Measurements from ENCODE around the gene CXorf49. TPM values are rescaled to one million over a fixed set of nuclear protein-coding genes. Genes with fewer than 3 reads are reported as not detected.
"Not testable (repeated sequence)": the region's sequence is repeated elsewhere in the genome, so short reads cannot be mapped to it uniquely, and the experiment has no call there.

CXorf49 gene
- total and polyA plus RNA-seq, 2 donors: 0.52 to 2.2 TPM

- H3K9me3 ChIP-seq (ENCODE audit: control insufficient read depth in 2 of 2, insufficient read depth in 1 of 2, low read length in 1 of 2); H3K4me3 ChIP-seq (ENCODE audit: low read length in 2 of 2); DNase-seq (ENCODE audit: low read depth in 6 of 9, low spot score in 9 of 9); H3K27me3 ChIP-seq (ENCODE audit: control insufficient read depth in 2 of 2, insufficient read depth in 1 of 2, low read length in 1 of 2); H3K27ac ChIP-seq (ENCODE audit: low read depth in 1 of 2, low read length in 1 of 2); H3K4me1 ChIP-seq (ENCODE audit: control insufficient read depth in 2 of 2, insufficient read depth in 2 of 2, low read length in 2 of 2); H3K36me3 ChIP-seq (ENCODE audit: control insufficient read depth in 2 of 2, insufficient read depth in 2 of 2, low read length in 1 of 2): not testable (repeated sequence)
- WGBS: 97% methylated on average over 4 of the region's 6 CpGs
Measured at GRCh38 chrX:71677195-71677594, 40.9 kb downstream of the CXorf49 start.

GRCh38 chrX:71676068-71676795, 41.9 kb downstream of the CXorf49 start:
- not testable (repeated sequence) for DNase-seq (ENCODE audit: low read depth in 6 of 9, low spot score in 9 of 9); H3K9me3 ChIP-seq (ENCODE audit: control insufficient read depth in 2 of 2, insufficient read depth in 1 of 2, low read length in 1 of 2); H3K27me3 ChIP-seq (ENCODE audit: control insufficient read depth in 2 of 2, insufficient read depth in 1 of 2, low read length in 1 of 2); H3K36me3 ChIP-seq (ENCODE audit: control insufficient read depth in 2 of 2, insufficient read depth in 2 of 2, low read length in 1 of 2); H3K4me3 ChIP-seq (ENCODE audit: low read length in 2 of 2); H3K27ac ChIP-seq (ENCODE audit: low read depth in 1 of 2, low read length in 1 of 2)
- peaks cover 8 to 13% of the 10 kb centered on the region in 2 donors for H3K4me1 ChIP-seq (ENCODE audit: control insufficient read depth in 2 of 2, insufficient read depth in 2 of 2, low read length in 2 of 2)
- WGBS: 90% methylated on average over 43 of the region's 43 CpGs

- not testable (repeated sequence) for H3K4me3 ChIP-seq (ENCODE audit: low read length in 2 of 2); H3K27me3 ChIP-seq (ENCODE audit: control insufficient read depth in 2 of 2, insufficient read depth in 1 of 2, low read length in 1 of 2); H3K9me3 ChIP-seq (ENCODE audit: control insufficient read depth in 2 of 2, insufficient read depth in 1 of 2, low read length in 1 of 2); H3K36me3 ChIP-seq (ENCODE audit: control insufficient read depth in 2 of 2, insufficient read depth in 2 of 2, low read length in 1 of 2); H3K27ac ChIP-seq (ENCODE audit: low read depth in 1 of 2, low read length in 1 of 2); DNase-seq (ENCODE audit: low read depth in 6 of 9, low spot score in 9 of 9)
- peaks cover 12 to 19% of the 10 kb centered on the region in 2 donors for H3K4me1 ChIP-seq (ENCODE audit: control insufficient read depth in 2 of 2, insufficient read depth in 2 of 2, low read length in 2 of 2)
- 97% methylated on average over 23 of the region's 23 CpGs for WGBS
Measured at GRCh38 chrX:71675636-71676035, 42.4 kb downstream of the CXorf49 start.

GRCh38 chrX:71671938-71672337, 46.1 kb downstream of the CXorf49 start:
- no peak for DNase-seq (ENCODE audit: low read depth in 6 of 9, low spot score in 9 of 9)
- Histone ChIP-seq H3K36me3 (ENCODE audit: control insufficient read depth in 2 of 2, insufficient read depth in 2 of 2, low read length in 1 of 2) (no peaks in the 10 kb centered on the region), H3K4me3 (ENCODE audit: low read length in 2 of 2) (no peak overlapping the region), H3K9me3 (ENCODE audit: control insufficient read depth in 2 of 2, insufficient read depth in 1 of 2, low read length in 1 of 2) (peaks cover 0 to 9% of the 10 kb centered on the region in 2 donors), H3K4me1 (ENCODE audit: control insufficient read depth in 2 of 2, insufficient read depth in 2 of 2, low read length in 2 of 2) (peaks cover 14 to 25% of the 10 kb centered on the region in 2 donors), H3K27ac (ENCODE audit: low read depth in 1 of 2, low read length in 1 of 2) (no peak overlapping the region), H3K27me3 (ENCODE audit: control insufficient read depth in 2 of 2, insufficient read depth in 1 of 2, low read length in 1 of 2) (no peaks in the 10 kb centered on the region)
- WGBS: 96% methylated on average over 11 of the region's 11 CpGs

GRCh38 chrX:71671043-71671780, 46.9 kb downstream of the CXorf49 start:
- DNase-seq (ENCODE audit: low read depth in 6 of 9, low spot score in 9 of 9): peak in 1 of 9 donors; percentile 34
- no peaks in the 10 kb centered on the region for H3K27me3 ChIP-seq (ENCODE audit: control insufficient read depth in 2 of 2, insufficient read depth in 1 of 2, low read length in 1 of 2)
- H3K4me3 ChIP-seq (ENCODE audit: low read length in 2 of 2): no peak overlapping the region
- peak overlapping the region in 1 of 2 donors; percentile 37 for H3K27ac ChIP-seq (ENCODE audit: low read depth in 1 of 2, low read length in 1 of 2)
- no peaks in the 10 kb centered on the region for H3K36me3 ChIP-seq (ENCODE audit: control insufficient read depth in 2 of 2, insufficient read depth in 2 of 2, low read length in 1 of 2)
- peaks cover 14 to 25% of the 10 kb centered on the region in 2 donors for H3K4me1 ChIP-seq (ENCODE audit: control insufficient read depth in 2 of 2, insufficient read depth in 2 of 2, low read length in 2 of 2)
- 8% methylated on average over 12 of the region's 12 CpGs for WGBS
- peaks cover 0 to 5% of the 10 kb centered on the region in 2 donors for H3K9me3 ChIP-seq (ENCODE audit: control insufficient read depth in 2 of 2, insufficient read depth in 1 of 2, low read length in 1 of 2)

- 16% methylated on average over 10 of the region's 10 CpGs for WGBS
- H3K27ac ChIP-seq (ENCODE audit: low read depth in 1 of 2, low read length in 1 of 2); H3K9me3 ChIP-seq (ENCODE audit: control insufficient read depth in 2 of 2, insufficient read depth in 1 of 2, low read length in 1 of 2); H3K27me3 ChIP-seq (ENCODE audit: control insufficient read depth in 2 of 2, insufficient read depth in 1 of 2, low read length in 1 of 2); H3K4me3 ChIP-seq (ENCODE audit: low read length in 2 of 2); H3K36me3 ChIP-seq (ENCODE audit: control insufficient read depth in 2 of 2, insufficient read depth in 2 of 2, low read length in 1 of 2): not testable (repeated sequence)
- H3K4me1 ChIP-seq (ENCODE audit: control insufficient read depth in 2 of 2, insufficient read depth in 2 of 2, low read length in 2 of 2): peaks cover 14 to 27% of the 10 kb centered on the region in 2 donors
- peak in 2 of 9 donors; percentile 29 to 40 for DNase-seq (ENCODE audit: low read depth in 6 of 9, low spot score in 9 of 9)
Measured at GRCh38 chrX:71669947-71670346, 48.1 kb downstream of the CXorf49 start.

GRCh38 chrX:71669492-71669891, 48.6 kb downstream of the CXorf49 start:
- H3K27me3 ChIP-seq (ENCODE audit: control insufficient read depth in 2 of 2, insufficient read depth in 1 of 2, low read length in 1 of 2): no peaks in the 10 kb centered on the region
- DNase-seq (ENCODE audit: low read depth in 6 of 9, low spot score in 9 of 9): no peak

GRCh38 chrX:71668248-71668595, 49.9 kb downstream of the CXorf49 start:
- H3K9me3 ChIP-seq (ENCODE audit: control insufficient read depth in 2 of 2, insufficient read depth in 1 of 2, low read length in 1 of 2): no peaks in the 10 kb centered on the region
- H3K4me1 ChIP-seq (ENCODE audit: control insufficient read depth in 2 of 2, insufficient read depth in 2 of 2, low read length in 2 of 2): peaks cover 14 to 31% of the 10 kb centered on the region in 2 donors
- H3K4me3 ChIP-seq (ENCODE audit: low read length in 2 of 2): no peak overlapping the region
- DNase-seq (ENCODE audit: low read depth in 6 of 9, low spot score in 9 of 9): no peak
- H3K36me3 ChIP-seq (ENCODE audit: control insufficient read depth in 2 of 2, insufficient read depth in 2 of 2, low read length in 1 of 2): no peaks in the 10 kb centered on the region
- H3K27ac ChIP-seq (ENCODE audit: low read depth in 1 of 2, low read length in 1 of 2): no peak overlapping the region
- H3K27me3 ChIP-seq (ENCODE audit: control insufficient read depth in 2 of 2, insufficient read depth in 1 of 2, low read length in 1 of 2): no peaks in the 10 kb centered on the region
- WGBS: 98% methylated on average over 16 of the region's 16 CpGs

More at GRCh38 chrX:71669492-71669891, 48.6 kb downstream of the CXorf49 start:
- no peaks in the 10 kb centered on the region for H3K36me3 ChIP-seq (ENCODE audit: control insufficient read depth in 2 of 2, insufficient read depth in 2 of 2, low read length in 1 of 2)
- no peak overlapping the region for H3K4me3 ChIP-seq (ENCODE audit: low read length in 2 of 2)
- no peak overlapping the region for H3K27ac ChIP-seq (ENCODE audit: low read depth in 1 of 2, low read length in 1 of 2)
- no peaks in the 10 kb centered on the region for H3K9me3 ChIP-seq (ENCODE audit: control insufficient read depth in 2 of 2, insufficient read depth in 1 of 2, low read length in 1 of 2)
- WGBS: 75% methylated on average over 13 of the region's 13 CpGs
- peaks cover 14 to 27% of the 10 kb centered on the region in 2 donors for H3K4me1 ChIP-seq (ENCODE audit: control insufficient read depth in 2 of 2, insufficient read depth in 2 of 2, low read length in 2 of 2)

Measured in thymus (tissue), 11 donors.